GM23338 (cell line): ENCODE measurements around the gene XRN1.

Experiments used
- JUNB ChIP-seq: IDR thresholded peaks from one replicate; pipeline ENCODE4 v1.6.1; 2016; ENCODE audit warnings: antibody characterized with exemption; ENCODE audit not compliant: unreplicated experiment
- POLR2AphosphoS5 ChIP-seq: IDR thresholded peaks from 2 replicates; pipeline ENCODE4 v1.6.1; 2016; ENCODE audit warnings: antibody characterized with exemption, low read depth
- STAT1 ChIP-seq: IDR thresholded peaks from one replicate; pipeline ENCODE4 v1.6.1; 2016; ENCODE audit warnings: antibody characterized with exemption; ENCODE audit not compliant: unreplicated experiment
- TF ChIP-seq, protein P1 (sequence below), 2 experiments: fragments of 200-600 bp in 1 of 2; sonication (generic) in 1 of 2; conservative IDR thresholded peaks; 2 replicates each; pipeline versions ENCODE4 v1.5.1 to v1.6.1; 2016 to 2017; ENCODE audit warnings: antibody characterized with exemption in 2 of 2, low read depth in 2 of 2, mild to moderate bottlenecking in 2 of 2, moderate library complexity in 1 of 2
- TF ChIP-seq, protein P2 (sequence below): IDR thresholded peaks from 2 replicates; pipeline ENCODE4 v1.6.1; 2016; ENCODE audit warnings: antibody characterized with exemption

DNA sequence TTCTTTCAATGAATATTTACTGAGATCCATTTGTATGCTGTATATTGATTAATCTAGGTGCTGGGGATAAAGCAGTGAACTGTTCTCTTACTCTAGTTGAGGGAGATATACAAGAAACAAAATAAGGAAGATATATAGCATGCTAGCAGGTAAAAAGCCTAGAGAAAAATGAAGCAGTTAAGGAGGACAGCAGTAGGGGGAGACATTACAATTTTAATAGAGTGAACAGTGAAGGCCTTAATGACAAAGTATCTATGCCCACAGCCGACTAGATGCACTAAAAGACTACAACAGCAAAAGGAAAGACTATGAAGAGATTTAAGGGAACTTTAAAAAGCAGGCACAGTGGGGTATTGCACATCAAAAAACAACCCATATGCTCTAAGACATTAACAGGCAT, 81.4 kb downstream of the XRN1 start:
- TF ChIP-seq, protein P1, sequence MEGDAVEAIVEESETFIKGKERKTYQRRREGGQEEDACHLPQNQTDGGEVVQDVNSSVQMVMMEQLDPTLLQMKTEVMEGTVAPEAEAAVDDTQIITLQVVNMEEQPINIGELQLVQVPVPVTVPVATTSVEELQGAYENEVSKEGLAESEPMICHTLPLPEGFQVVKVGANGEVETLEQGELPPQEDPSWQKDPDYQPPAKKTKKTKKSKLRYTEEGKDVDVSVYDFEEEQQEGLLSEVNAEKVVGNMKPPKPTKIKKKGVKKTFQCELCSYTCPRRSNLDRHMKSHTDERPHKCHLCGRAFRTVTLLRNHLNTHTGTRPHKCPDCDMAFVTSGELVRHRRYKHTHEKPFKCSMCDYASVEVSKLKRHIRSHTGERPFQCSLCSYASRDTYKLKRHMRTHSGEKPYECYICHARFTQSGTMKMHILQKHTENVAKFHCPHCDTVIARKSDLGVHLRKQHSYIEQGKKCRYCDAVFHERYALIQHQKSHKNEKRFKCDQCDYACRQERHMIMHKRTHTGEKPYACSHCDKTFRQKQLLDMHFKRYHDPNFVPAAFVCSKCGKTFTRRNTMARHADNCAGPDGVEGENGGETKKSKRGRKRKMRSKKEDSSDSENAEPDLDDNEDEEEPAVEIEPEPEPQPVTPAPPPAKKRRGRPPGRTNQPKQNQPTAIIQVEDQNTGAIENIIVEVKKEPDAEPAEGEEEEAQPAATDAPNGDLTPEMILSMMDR (conservative IDR thresholded peaks at IDR 0.05; ENCODE audit: low read depth in 2 of 2): peak; percentile 54 to 66; a peak in 3 of 4 replicates
- no peak for TF ChIP-seq STAT1
- TF ChIP-seq JUNB: no peak
- TF ChIP-seq POLR2AphosphoS5: no peak
- TF ChIP-seq, protein P2, sequence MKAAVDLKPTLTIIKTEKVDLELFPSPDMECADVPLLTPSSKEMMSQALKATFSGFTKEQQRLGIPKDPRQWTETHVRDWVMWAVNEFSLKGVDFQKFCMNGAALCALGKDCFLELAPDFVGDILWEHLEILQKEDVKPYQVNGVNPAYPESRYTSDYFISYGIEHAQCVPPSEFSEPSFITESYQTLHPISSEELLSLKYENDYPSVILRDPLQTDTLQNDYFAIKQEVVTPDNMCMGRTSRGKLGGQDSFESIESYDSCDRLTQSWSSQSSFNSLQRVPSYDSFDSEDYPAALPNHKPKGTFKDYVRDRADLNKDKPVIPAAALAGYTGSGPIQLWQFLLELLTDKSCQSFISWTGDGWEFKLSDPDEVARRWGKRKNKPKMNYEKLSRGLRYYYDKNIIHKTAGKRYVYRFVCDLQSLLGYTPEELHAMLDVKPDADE: no peak
